HG03442 (cell line): ENCODE data around the gene NRIP1.

Experiments used
- ATAC-seq: cut with Tn5 transposase; IDR thresholded peaks from one replicate; pipeline ENCODE4 v1.9.1; 2021; ENCODE audit warnings: mild to moderate bottlenecking, moderate library complexity; ENCODE audit not compliant: unreplicated experiment

Gene NRIP1

DNA sequence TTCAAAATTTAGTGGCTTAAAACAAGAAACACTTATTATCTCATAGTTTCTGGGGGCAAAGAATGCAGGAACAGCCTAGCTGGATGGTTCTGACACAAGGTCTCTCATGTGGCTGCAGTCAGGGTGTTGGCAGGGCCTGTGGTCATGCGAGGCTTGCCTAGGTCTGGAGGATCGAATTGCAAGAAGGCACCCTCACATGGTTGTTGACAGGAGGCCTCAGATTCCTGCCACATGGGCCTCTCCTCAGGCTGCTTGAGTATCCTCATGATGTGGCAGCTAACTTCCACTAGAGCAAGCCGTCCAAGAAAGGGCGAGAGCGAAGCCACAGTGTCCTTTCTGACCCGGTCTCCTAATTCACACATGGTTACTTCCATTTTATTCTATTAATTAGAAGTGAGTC lies 6.2 kb upstream of the NRIP1 start:
- ATAC-seq, result no peak

DNA sequence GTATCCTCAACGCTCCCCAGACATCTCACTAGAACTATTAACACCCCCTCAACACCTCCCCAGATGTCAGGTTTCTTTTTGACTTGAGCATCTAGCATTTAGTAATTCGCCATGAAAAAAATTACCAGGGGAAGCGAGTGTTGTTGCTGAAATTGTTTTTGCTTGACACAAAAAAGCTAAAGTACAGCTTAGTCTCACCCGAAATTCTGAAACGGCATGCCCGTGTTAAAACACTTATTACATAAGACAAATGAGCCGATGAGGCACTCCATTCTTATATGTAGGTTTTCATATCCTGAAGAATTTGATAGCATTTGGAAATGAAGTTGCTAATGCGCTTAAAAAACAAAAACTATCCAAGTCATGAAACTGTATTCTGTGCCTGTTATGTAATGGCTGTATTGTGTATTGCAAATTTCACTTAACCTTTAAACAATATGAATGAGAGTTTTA lies 1.3 kb upstream of the NRIP1 start:
- no peak for ATAC-seq

DNA sequence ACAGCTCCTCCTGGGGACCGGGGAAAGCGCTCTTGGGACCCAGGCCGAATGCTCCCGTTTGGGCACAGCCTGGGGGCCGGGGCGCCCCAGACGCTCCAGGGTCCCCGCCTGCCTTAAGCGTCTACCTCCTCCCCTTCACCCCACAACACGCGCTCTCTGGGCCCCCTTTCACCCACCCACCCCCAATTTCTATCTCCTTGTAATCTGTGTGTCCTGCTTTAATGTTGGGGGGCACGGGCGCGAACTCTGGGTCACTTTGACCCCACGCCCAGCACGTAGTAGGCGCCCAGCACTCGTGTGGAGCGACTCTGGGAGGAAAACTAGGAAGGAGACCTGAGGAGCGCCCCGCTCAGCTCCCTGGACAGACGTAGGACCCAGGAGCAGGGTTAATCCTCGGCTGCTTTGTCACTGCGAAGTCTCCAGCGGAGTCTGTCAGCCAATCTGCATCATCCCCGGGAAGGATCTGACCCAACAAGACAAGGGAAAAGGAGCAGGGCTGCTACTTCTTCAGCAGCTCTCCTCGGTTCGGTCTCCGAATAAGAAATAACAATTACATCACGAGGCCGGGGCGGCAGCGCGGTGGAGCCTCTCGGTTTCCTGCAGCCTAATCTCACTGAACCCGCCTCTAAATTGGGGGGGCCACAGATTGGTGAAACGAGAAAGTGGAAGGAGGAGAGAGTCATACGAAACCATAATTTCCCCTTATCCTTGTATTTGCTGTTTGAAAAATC lies 757 bp upstream of the NRIP1 start:
- ATAC-seq, result no peak

DNA sequence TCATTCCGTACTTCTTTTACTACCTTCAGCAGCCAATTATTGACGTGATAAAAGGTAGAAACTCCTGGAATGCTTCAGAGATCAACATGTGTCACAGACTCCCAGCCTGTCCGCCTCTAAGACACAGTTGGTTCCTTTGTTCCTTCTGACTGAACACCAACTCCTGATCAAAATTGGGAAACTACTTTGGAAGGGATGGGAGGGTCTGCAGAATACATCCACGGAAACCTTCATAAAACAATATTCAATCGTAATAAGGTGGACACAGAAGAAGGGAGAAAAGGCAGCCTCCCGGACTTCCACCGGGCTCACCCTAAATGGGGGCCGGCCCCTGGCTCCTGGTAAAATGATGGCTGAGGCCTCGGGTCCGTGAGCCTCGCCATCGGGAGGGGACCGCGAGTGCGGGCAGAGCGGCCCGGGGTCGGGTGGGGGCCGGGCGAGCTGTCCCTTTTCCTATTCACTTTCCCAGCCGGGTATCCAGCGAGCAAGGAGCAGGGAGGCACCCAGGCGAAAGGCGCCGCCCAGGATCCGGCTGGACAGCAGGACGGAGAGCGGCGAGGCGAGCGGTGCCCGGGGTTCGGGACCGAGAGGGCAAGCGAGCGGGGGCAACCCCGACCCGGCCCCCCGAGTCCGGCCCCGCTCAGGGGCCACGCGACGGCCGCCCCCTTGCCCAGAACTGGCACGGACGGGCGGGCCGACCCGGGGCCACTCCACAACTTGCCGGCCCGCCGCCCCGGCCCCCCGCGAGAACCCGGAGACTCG lies 805 bp downstream of the NRIP1 start:
- peak; percentile 11 for ATAC-seq

DNA sequence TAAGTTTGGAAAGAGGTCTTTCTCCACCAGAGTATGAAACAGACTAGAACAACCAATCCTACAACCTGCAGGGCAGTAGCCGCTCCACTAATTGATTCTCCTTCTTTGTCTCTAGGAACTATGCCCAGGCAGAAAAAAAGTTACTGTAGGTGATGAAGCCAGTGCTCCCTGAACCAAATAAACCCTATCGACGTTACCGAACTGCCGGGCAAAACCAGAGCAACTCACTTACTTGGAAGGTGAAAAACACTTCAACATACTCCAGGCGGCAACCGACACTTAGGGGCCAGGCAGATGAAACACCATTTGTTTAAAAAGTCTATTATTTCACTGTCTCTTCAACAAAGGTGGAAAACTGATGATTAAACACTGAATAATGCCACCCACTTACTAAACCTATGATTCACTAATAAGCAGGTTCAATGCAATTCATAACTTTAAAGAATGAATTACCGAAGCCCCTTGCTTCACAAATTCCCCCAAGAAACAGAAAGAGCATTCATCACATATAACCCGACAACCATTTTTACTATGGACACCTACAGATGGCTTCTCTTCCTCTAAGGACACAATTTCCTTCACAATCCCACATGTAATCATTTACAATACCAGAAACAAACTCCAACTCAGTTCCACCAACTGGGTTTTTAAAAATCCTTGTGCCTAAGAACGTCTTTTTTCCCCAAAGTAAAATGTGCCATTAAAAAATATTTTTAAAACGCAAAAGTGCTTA lies 1.6 kb downstream of the NRIP1 start:
- ATAC-seq, result no peak

DNA sequence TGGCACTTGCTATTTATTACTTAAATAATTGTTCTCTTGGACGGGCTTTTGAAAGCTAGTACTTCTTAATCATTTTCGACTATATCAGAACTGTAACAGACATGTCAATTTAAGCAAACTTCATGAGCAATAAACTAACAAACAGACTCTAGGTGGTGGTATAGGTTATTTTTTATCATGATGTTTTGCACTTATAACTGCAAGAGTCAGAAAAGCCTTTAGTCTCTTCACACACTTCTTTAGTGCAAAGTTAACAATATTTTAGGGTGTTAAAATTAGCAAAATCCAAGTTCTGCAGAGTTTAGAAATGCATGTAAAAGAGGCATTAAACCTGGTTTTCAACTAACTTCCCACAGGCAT lies 2.2 kb downstream of the NRIP1 start:
- ATAC-seq, result no peak

DNA sequence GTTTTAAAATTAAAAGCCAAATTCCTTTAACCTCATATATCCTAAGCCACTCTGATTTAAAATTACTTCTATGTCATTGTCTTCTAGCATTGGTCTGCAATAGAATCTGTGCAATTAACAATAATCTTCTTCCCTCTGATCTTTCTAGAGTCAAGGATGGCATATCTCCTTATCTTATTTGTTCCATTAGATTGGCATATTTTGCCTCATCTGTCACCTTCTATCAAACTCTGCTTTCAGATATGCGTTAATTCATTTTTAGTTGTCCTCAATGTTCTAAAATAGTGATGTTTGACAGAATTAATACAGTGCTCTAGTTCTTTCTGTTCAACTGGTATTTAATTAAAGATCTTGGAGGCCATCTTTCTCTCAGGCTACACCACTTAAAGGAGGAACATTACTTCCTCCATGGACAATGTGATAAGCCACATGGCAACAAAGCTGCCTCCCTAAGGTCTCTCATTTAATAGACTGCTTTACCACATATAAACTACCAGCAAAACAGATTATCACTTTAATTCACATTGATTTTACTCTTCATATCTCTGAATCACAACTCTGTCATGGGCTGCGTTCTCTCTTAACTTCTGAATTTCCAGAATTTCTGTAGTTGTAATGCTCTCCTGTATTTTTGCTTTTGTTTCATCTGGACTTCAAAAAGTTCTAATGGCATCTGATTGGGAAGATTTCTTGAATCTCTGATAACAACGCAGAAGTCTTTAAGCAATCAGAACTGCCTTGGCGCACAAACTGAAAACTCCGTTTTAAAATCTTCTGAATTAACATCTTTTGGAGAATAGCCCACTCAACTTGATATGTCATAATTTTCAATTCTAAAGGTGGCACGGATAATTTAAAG lies 2.8 kb downstream of the NRIP1 start:
- ATAC-seq, result no peak

DNA sequence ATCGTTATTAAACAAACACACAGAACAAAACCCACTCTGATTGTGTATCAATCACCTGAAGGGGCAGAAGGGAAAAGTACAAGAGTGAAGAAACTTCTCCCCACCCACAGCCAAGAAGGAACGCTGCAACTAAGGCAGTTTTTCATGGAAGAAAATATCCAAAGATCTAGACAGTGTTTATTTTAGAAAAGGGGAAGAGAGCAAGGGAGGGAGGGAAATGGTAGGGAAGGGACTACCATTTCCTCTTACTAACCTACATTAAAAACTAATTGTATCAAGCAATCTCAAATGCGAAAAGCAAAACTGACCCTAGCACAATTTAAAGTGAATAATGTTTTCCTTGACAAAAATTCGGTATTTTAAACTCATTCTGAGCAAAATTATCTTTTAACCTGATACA lies 3.5 kb downstream of the NRIP1 start:
- ATAC-seq, result no peak

DNA sequence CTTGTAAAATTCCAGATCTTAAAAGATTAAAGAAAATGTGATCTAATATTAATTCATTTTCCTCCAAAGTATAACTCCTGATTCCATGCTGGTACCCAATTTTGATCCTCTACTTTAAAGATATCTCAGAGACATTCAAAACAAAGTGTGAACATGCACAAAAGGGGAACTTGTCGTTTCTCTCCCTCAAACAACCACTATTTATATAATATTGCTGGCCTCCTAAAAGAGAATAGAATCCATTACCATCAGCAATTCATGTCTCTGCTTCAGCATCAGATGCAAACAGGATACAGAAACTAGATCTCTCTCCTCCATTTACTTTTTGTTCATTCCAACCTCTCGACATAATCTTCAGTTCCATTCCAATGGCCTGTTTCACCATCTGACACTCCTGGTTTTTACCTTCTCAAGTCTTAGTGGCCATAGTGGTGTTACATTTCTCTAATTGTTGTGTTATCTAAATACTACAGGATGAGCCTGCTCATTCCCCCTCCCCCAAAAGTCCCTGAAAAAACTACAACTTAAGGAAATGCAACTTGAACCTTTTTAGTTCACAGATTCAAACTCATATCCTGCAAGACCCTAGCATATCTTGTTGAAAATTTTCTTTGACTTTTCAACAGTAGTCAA lies 4.1 kb downstream of the NRIP1 start:
- ATAC-seq, result no peak

DNA sequence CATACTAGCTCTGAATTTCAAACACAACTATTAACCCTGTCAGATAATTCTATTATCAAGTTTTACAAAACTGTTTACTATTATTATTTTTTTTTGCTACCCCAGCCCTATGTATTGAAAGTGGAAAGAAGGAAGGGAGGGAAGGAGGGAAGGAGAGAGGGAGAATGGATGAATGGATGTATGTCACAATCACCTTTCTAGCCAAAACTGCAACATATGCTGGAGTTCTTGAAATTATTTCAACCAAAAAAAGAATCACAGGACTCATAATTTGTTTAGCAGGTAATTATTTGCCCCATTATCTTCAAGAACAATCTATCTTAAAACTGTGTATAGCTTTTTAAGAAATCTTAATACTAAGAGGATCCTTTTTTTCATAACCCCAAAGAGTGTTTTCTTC lies 5.4 kb downstream of the NRIP1 start:
- no peak for ATAC-seq

DNA sequence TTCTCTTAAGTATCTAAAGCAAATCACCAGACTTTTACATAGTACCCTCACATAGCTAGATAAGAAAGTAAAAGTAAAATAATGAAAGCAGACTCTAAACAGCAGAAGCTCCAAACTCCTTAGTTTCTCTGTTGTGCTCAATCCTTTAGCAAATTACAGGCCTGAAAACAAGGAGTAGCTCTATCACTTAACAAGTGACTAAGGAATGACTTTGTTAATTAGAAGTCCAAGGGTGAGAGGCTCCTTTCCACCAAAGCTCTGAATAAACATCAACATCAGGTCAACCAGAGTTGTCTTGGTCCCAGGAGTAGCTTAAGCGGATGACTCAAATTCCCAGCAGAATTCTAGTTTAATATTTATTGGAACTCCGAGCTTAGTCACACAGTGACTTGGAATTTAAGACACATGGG lies 5.9 kb downstream of the NRIP1 start:
- ATAC-seq, result no peak

DNA sequence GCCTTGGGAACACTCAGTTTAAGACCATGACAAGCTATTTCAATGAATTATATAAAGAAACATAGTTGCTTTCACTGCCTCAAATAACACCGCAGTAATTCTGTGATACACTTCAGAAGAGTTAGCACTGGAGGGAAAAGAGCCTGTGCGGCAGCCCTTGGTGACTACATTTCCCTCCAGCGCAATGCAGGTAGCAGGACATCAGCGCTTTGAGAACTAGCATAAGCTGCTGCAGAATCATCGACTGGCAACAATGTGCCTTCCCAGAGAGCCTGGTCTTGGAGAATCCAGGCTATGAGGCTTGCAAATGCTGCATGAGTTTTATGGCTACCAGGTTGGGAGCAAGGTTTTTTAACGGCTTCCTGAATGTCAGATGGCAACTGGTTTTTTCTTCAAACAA lies 7.5 kb downstream of the NRIP1 start:
- ATAC-seq, result no peak

DNA sequence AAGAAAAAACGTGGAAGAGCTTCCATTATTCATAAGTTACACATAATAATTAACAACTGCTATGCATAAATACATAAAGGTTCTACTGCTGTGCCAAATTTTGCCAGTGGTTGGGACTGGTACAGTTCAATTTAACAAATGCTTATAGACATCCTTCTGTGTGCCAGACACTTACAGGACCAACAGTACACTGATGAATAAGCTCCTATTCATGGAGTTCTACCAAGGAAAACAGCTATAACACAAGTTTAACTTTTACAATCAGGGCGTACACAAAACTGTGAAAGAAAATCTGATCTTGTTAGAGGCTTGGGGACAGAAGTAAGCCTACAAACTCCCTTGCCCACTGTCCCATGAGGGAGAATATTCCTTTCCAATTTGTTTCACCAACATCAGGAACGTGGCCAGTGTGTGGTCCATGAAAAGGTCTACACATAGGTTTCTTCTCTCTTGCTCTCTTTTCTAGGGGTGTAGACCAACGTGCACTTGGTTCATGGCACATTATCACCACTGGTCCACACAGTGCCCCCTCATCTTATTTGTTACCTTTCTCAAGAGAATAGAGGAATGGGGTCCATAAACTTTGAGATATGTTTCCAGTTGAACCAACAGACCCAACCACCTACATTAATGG lies 10.1 kb downstream of the NRIP1 start:
- ATAC-seq, result no peak

DNA sequence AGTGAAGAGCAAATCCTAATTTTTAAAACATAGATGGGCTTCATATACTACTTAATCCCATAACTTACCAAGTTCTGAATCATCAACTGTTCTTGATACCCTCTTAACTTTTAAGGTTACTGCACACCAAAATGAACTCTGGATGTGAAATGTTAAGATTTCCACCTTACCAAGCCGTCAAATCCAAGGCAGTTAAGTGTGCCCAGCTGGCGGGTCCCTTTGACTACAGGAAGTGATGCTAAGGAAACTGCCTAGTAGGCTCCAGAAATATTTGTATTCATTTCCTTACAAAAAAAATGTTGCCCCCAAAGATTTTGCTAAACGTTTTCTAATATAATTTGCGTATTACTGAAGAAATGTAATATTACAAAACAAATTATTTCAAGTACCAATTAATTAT lies 10.7 kb downstream of the NRIP1 start:
- ATAC-seq, result no peak

DNA sequence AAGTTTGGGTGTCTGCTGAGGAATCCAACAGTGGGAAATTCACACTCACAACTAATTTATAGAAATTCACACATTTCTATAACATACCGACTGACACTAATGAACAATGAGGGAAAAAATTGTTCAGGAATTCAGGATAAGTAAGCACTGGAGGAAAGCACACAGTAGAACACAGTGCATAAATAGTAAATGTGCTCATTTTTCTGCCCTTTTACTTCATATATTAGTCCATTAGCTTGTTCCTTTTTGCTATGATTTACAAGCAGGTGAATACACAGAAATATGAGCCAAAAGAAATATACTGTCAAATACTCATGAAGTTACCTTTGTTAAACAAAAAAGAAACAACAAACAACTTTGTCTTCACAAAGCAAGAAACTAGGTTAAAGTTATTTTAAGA lies 11.3 kb downstream of the NRIP1 start:
- no peak for ATAC-seq

DNA sequence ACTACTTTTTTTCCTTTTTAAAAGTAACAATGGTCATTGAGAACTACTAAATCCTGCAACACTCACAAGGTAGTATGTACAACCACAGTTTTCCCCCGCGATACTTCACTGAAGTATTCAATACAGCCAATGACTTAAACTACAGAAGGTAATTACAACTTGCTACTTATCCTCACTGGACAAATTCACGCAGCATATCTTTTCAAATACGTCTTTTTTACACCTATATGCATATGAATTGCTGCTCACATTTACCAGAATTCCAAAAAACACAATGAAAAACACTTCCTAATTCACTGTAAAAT lies 12.4 kb downstream of the NRIP1 start:
- no peak for ATAC-seq

DNA sequence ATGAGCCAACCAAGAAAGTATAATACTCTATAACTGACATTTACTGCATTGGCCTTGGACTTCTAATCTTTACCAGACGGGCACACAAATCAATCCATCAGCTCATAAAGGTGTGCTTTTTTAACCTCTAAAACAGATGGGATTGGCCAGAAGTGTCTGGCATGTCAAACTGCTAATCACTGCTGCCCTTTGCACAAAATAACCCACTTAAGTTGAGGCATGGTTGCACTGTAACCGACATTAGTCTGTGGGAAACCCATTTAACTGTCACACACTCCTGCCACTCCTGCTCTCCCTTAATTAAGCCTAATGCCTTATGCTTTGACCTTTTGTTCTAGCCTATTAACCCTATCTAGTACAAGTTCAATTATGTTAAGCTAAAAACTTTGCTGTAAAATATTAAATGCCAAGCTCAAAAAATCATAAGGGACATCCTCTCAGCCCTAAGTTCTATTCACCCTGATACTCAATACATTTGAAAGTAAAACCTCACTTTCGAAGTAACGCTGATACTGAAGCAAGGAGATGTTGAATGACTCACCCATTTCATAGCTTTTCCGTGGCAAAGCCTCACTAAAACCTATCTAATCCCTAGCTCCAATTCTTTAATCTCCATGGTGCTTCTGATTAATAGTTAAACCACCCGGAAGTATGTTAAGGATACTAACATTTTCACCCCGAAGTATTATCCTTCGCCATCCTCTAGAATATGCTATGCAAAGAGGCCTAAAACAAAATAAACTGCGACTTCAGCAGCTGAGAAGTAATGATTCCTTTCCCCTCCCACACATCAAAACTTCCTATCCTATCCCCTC lies 12.9 kb downstream of the NRIP1 start:
- ATAC-seq, result peak; percentile 74

DNA sequence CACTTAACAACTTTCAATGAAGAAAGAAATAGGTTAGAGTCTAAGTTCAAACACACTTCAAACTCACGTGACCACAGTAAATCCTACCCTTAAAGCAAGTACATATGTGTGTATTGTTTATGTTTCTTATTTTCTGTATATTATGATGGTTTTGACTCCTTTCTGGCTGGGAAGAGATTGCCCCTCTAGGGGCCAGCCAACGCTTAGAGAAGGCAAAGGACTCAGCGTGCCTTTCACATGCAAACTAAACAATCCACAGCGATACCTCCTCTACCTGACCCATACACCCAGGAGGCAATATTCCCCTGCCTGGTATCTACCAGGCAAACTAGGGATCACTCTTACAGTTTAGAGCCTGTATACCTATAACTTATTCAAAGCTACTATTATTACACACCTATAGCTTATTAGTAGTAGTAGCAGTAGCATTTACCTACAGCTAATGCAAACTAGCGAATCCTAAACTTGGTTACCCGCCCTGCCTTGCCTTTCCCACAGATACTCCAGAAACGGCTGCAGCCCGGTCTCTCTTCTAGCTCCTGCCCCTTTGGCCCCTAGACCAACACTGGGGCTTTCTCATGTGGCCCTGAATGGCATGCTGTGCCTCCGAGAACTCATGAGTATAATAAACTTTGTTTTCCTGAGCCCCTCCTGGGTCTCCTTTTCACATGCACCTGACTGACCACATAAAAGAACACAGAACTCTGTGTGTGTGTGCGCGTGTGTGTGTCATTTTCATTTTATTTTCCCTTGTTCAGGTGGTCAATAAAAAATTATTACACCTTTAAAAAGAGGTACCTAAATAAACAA lies 14.0 kb downstream of the NRIP1 start:
- ATAC-seq, result no peak

DNA sequence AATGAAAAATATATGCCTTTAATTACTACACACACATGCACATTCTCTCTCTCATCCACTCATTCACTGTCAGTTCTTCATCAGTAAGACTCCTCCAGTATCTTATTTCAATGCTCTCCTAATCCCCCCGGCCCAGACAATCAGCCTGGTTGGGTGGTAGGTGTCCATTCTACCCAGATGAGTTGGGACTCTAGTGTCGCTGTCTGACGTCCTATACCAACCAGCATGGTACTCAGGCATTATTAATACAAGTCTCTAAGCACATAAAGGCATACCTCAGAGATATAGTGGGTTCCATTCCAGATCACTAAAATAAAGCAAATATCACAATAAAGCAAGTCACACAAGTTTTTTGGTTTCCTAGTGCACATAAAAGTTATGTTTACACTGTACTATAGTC lies 19.8 kb downstream of the NRIP1 start:
- ATAC-seq, result no peak
